ENCODE data around the gene RNASE9.
"Not testable (repeated sequence)": the region's sequence is repeated elsewhere in the genome, so short reads cannot be mapped to it uniquely, and the experiment has no call there.

RNASE9 gene

GRCh38 chr14:20572382-20572990, 11.6 kb upstream of the RNASE9 start:
- DNase-seq = not testable (repeated sequence)

- DNase-seq = not testable (repeated sequence)
Measured at GRCh38 chr14:20570720-20571119, 9.9 kb upstream of the RNASE9 start.

- DNase-seq = not testable (repeated sequence)
Measured at GRCh38 chr14:20569865-20570264, 9.0 kb upstream of the RNASE9 start.

GRCh38 chr14:20569066-20569465, 8.2 kb upstream of the RNASE9 start:
- DNase-seq = no peak

GRCh38 chr14:20568393-20568792, 7.5 kb upstream of the RNASE9 start:
- DNase-seq = no peak

GRCh38 chr14:20567199-20567598, 6.4 kb upstream of the RNASE9 start:
- DNase-seq = not testable (repeated sequence)

- DNase-seq = no peak
Measured at GRCh38 chr14:20564501-20564997, 3.7 kb upstream of the RNASE9 start.

- DNase-seq = no peak
Measured at GRCh38 chr14:20563971-20564370, 3.1 kb upstream of the RNASE9 start.

- DNase-seq = no peak
Measured at GRCh38 chr14:20559461-20559904, 1.4 kb downstream of the RNASE9 start.

GRCh38 chr14:20557212-20557542, 3.7 kb downstream of the RNASE9 start:
- no peak for DNase-seq

GRCh38 chr14:20556500-20557211, 4.2 kb downstream of the RNASE9 start:
- DNase-seq = no peak

- DNase-seq = no peak
Measured at GRCh38 chr14:20555845-20556244, 5.0 kb downstream of the RNASE9 start.

- DNase-seq = no peak
Measured at GRCh38 chr14:20553024-20553423, 7.8 kb downstream of the RNASE9 start.

- no peak for DNase-seq
Measured at GRCh38 chr14:20551606-20552005, 9.2 kb downstream of the RNASE9 start.

- DNase-seq = no peak
Measured at GRCh38 chr14:20550926-20551325, 9.9 kb downstream of the RNASE9 start.

- no peak for DNase-seq
Measured at GRCh38 chr14:20548414-20549158, 12.3 kb downstream of the RNASE9 start.

GRCh38 chr14:20546877-20547276, 14.0 kb downstream of the RNASE9 start:
- no peak for DNase-seq

GRCh38 chr14:20539906-20540305, 20.9 kb downstream of the RNASE9 start:
- no peak for DNase-seq

GRCh38 chr14:20530771-20531571, 29.9 kb downstream of the RNASE9 start:
- peak; percentile 67 to 71 for DNase-seq

GRCh38 chr14:20529806-20530205, 31.0 kb downstream of the RNASE9 start:
- DNase-seq = no peak

- DNase-seq = no peak
Measured at GRCh38 chr14:20524027-20524426, 36.8 kb downstream of the RNASE9 start.

GRCh38 chr14:20522332-20522731, 38.5 kb downstream of the RNASE9 start:
- no peak for DNase-seq

GRCh38 chr14:20516921-20517320, 43.9 kb downstream of the RNASE9 start:
- no peak for DNase-seq

Data from CD4-positive, alpha-beta T cell treated with Interleukin-4 for 1 hour (primary cell).